HL-60 (cell line): ENCODE measurements around the gene RBMXL3.
"Not testable (repeated sequence)": the region's sequence is repeated elsewhere in the genome, so short reads cannot be mapped to it uniquely, and the experiment has no call there.

Experiments
- DNase-seq, 2 experiments: peaks; one replicate each; pipeline ENCODE4 v3.0.0-alpha.2; 2010 to 2020; ENCODE audit warnings: low read depth in 1 of 2, low spot score in 1 of 2
- H3K27ac ChIP-seq: fragments of 250-450 bp; sonication (Bioruptor Pico); replicated peaks from 2 replicates; pipeline ENCODE4 v1.5.1; 2020; ENCODE audit warnings: mild to moderate bottlenecking, moderate library complexity
- H3K27me3 ChIP-seq: fragments of 250-450 bp; sonication (Bioruptor Pico); 2 replicates; pipeline ENCODE4 v1.5.1; 2021; ENCODE audit warnings: mild to moderate bottlenecking, moderate library complexity; ENCODE audit not compliant: insufficient read depth, poor library complexity, severe bottlenecking
- H3K4me3 ChIP-seq: replicated peaks from 2 replicates; pipeline ENCODE4 v1.5.1; 2011; ENCODE audit warnings: mild to moderate bottlenecking, control low read depth, low read length; ENCODE audit not compliant: insufficient read depth
- GABPA ChIP-seq: IDR thresholded peaks from 2 replicates; pipeline ENCODE4 v1.6.1; 2012; ENCODE audit warnings: low read depth
- POLR2AphosphoS5 ChIP-seq: IDR thresholded peaks from 2 replicates; pipeline ENCODE4 v1.6.1; 2012; ENCODE audit warnings: low read depth
- SPI1 ChIP-seq: IDR thresholded peaks from 2 replicates; pipeline ENCODE4 v1.6.1; 2012; ENCODE audit warnings: low read depth, mild to moderate bottlenecking, borderline replicate concordance
- TF ChIP-seq, protein P1 (sequence below): IDR thresholded peaks from one replicate; pipeline ENCODE4 v1.5.1; 2011; ENCODE audit warnings: low read length, control low read depth, inconsistent platforms; ENCODE audit not compliant: insufficient read depth
- TF ChIP-seq, protein P2 (sequence below): IDR thresholded peaks from 2 replicates; pipeline ENCODE4 v1.6.1; 2012; ENCODE audit warnings: low read depth; ENCODE audit not compliant: insufficient replicate concordance

Gene RBMXL3

GRCh38 chrX:115190636-115191489 lies 1.7 kb downstream of the RBMXL3 start:
- Histone ChIP-seq H3K4me3 (no peak overlapping the region), H3K27me3 (no peaks in the 10 kb centered on the region), H3K27ac (no peak overlapping the region)
- no peak for TF ChIP-seq GABPA
- TF ChIP-seq, protein P1, sequence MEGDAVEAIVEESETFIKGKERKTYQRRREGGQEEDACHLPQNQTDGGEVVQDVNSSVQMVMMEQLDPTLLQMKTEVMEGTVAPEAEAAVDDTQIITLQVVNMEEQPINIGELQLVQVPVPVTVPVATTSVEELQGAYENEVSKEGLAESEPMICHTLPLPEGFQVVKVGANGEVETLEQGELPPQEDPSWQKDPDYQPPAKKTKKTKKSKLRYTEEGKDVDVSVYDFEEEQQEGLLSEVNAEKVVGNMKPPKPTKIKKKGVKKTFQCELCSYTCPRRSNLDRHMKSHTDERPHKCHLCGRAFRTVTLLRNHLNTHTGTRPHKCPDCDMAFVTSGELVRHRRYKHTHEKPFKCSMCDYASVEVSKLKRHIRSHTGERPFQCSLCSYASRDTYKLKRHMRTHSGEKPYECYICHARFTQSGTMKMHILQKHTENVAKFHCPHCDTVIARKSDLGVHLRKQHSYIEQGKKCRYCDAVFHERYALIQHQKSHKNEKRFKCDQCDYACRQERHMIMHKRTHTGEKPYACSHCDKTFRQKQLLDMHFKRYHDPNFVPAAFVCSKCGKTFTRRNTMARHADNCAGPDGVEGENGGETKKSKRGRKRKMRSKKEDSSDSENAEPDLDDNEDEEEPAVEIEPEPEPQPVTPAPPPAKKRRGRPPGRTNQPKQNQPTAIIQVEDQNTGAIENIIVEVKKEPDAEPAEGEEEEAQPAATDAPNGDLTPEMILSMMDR = no peak
- no peak for DNase-seq

- H3K27me3 ChIP-seq = no peaks in the 10 kb centered on the region
- no peak overlapping the region for H3K4me3 ChIP-seq
- no peak overlapping the region for H3K27ac ChIP-seq
- DNase-seq = no peak
- TF ChIP-seq GABPA = no peak
- no peak for TF ChIP-seq SPI1
Measured at GRCh38 chrX:115191490-115192243, 2.5 kb downstream of the RBMXL3 start.

DNA sequence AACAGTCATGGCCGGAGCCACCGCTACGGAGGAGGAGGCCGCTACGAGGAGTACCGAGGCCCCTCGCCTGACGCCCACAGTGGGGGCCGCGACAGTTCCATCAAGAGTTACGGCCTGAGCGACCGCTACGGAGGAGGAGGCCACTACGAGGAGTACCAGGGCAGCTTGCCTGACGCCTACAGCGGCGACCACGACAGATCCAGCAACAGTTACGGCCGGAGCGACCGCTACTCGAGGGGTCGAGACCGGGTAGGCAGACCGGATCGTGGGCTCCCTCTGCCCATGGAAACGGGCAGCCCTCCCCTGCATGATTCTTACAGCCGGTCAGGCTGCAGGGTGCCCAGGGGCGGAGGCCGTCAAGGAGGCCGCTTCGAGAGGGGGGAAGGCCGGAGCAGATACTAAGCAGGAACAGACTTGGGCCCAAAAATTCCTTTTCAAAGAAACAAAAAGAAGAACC lies 3.1 kb downstream of the RBMXL3 start:
- no peak overlapping the region for H3K4me3 ChIP-seq
- TF ChIP-seq SPI1 = no peak
- no peak for TF ChIP-seq POLR2AphosphoS5
- TF ChIP-seq, protein P2, sequence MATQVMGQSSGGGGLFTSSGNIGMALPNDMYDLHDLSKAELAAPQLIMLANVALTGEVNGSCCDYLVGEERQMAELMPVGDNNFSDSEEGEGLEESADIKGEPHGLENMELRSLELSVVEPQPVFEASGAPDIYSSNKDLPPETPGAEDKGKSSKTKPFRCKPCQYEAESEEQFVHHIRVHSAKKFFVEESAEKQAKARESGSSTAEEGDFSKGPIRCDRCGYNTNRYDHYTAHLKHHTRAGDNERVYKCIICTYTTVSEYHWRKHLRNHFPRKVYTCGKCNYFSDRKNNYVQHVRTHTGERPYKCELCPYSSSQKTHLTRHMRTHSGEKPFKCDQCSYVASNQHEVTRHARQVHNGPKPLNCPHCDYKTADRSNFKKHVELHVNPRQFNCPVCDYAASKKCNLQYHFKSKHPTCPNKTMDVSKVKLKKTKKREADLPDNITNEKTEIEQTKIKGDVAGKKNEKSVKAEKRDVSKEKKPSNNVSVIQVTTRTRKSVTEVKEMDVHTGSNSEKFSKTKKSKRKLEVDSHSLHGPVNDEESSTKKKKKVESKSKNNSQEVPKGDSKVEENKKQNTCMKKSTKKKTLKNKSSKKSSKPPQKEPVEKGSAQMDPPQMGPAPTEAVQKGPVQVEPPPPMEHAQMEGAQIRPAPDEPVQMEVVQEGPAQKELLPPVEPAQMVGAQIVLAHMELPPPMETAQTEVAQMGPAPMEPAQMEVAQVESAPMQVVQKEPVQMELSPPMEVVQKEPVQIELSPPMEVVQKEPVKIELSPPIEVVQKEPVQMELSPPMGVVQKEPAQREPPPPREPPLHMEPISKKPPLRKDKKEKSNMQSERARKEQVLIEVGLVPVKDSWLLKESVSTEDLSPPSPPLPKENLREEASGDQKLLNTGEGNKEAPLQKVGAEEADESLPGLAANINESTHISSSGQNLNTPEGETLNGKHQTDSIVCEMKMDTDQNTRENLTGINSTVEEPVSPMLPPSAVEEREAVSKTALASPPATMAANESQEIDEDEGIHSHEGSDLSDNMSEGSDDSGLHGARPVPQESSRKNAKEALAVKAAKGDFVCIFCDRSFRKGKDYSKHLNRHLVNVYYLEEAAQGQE = no peak
- TF ChIP-seq, protein P1 = no peak
- no peak for TF ChIP-seq GABPA
- no peaks in the 10 kb centered on the region for H3K27me3 ChIP-seq
- no peak for DNase-seq
- no peak overlapping the region for H3K27ac ChIP-seq

DNA sequence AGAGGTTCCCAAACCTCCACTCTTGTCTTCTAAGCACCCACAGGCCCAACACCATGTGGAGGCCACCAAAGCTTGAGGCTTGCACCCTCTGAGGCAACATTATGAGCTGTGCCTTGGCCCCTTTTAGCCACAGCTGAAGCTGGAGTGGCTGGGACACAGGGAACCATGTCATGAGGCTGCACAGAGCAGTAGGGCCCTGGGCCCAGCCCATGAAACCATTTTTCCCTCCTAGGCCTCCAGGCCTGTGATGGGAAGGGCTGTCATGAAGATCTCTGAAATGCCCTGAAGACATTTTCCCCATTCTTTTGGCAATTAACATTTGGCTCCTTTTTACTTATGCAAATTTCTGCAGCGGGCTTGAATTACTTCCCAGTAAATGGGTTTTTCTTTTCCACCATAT lies 14.8 kb downstream of the RBMXL3 start:
- Histone ChIP-seq H3K27ac (no peak overlapping the region), H3K4me3 (no peak overlapping the region), H3K27me3 (no peaks in the 10 kb centered on the region)
- DNase-seq = no peak
- no peak for TF ChIP-seq POLR2AphosphoS5
- TF ChIP-seq GABPA = no peak
- TF ChIP-seq, protein P1 = no peak
- TF ChIP-seq SPI1 = no peak
- TF ChIP-seq, protein P2 = no peak

DNA sequence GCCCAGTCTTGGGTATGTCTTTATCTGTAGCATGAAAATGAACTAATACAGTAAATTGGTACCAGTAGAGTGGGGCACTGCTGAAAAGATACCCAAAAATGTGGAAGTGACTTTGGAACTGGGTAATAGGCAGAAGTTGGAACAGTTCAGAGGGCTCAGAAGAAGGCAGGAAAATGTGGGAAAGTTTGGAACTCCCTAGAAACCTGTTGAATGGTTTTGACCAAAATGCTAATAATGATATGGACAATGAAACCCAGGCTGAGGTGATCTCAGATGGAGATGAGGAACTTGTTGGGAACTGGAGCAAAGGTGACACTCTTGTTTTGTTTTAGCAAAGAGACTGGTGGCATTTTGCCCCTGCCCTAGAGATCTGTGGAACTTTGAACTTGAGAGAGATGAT lies 20.3 kb downstream of the RBMXL3 start:
- H3K27ac ChIP-seq, H3K4me3 ChIP-seq, DNase-seq, H3K27me3 ChIP-seq: not testable (repeated sequence)
